GM12891 (cell line): ENCODE measurements around the gene CD40LG.

Experiments
- POLR2A ChIP-seq: IDR thresholded peaks from 2 replicates; pipeline ENCODE4 v1.6.1; 2011; ENCODE audit warnings: low read depth, low read length, control low read depth
- POLR2AphosphoS5 ChIP-seq: IDR thresholded peaks from 2 replicates; pipeline ENCODE4 v1.6.1; 2011; ENCODE audit warnings: low read depth, low read length, control low read depth

DNA sequence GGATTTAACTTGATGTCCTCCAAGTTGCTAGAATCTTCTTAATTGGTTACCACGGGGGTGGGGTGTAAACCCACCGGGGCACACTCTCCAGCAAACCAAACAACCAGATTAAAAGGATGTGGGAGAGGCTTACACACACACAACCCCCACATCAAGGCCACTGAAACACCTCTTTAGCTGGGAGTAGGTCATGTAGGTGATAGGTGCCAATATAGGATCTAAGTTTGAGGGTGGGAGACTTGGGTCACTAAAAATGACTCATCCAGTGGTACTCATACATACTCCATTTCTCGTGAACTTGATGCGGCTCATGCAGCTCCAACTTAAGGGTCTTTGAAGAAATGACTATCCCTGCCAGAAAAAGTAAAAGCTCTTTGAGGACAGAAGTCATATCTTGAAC is 20.5 kb upstream of the CD40LG start:
- no peak for TF ChIP-seq POLR2A
- no peak for TF ChIP-seq POLR2AphosphoS5
